ENCODE measurements around the gene FBXO42.

DNA sequence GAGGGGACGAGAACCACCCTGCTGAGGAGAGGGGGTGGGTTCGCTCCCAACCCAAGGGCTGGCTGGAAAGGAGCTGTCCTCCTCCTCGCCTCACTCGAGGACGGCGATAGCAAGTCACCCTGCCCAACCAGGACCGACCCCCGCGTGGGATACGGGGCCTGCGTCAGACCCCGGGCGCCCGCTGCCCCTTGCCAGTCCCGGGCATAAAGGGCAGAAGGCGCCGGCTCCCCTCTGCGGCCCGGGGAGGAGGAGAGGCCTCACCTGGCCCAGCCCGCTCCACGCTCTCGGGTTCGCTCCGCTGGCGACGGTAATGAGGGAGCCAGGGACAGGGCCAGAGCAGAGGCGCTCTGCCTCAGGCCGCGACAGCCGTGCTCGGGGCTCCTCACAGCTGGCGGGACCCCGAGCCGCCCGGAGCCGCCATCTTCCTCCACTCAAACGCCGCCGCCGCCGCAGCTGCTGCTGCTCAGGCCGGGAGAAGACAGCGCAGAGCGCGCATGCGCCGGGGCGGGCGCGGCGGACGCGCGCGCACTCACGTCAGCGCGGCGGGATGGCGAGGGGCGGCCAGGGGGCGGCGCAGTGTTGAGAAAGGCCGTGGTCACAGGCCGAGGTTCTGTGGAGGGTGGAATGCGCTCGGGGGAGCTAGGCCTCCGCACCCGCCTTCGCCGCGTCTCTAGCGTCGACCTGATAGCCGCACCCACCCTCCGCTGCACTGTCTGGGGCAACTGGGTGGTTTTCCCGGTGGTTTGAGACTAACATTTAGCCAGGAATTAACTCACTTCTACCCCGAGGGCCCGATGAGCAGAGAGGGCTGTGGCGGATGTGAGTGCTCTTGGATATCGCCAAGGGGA, at the start of gene FBXO42:
- TF ChIP-seq, protein P1, sequence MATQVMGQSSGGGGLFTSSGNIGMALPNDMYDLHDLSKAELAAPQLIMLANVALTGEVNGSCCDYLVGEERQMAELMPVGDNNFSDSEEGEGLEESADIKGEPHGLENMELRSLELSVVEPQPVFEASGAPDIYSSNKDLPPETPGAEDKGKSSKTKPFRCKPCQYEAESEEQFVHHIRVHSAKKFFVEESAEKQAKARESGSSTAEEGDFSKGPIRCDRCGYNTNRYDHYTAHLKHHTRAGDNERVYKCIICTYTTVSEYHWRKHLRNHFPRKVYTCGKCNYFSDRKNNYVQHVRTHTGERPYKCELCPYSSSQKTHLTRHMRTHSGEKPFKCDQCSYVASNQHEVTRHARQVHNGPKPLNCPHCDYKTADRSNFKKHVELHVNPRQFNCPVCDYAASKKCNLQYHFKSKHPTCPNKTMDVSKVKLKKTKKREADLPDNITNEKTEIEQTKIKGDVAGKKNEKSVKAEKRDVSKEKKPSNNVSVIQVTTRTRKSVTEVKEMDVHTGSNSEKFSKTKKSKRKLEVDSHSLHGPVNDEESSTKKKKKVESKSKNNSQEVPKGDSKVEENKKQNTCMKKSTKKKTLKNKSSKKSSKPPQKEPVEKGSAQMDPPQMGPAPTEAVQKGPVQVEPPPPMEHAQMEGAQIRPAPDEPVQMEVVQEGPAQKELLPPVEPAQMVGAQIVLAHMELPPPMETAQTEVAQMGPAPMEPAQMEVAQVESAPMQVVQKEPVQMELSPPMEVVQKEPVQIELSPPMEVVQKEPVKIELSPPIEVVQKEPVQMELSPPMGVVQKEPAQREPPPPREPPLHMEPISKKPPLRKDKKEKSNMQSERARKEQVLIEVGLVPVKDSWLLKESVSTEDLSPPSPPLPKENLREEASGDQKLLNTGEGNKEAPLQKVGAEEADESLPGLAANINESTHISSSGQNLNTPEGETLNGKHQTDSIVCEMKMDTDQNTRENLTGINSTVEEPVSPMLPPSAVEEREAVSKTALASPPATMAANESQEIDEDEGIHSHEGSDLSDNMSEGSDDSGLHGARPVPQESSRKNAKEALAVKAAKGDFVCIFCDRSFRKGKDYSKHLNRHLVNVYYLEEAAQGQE (IDR thresholded peaks at IDR 0.05; ENCODE audit: unreplicated experiment): no peak
- peak; percentile 32 to 60; a peak in 3 of 4 replicates for TF ChIP-seq CTCF (conservative IDR thresholded peaks at IDR 0.05; ENCODE audit: low read depth in 2 of 2)
- peak; percentile 85 for TF ChIP-seq CREB1 (CRISPR knock-in tag; IDR thresholded peaks at IDR 0.05; ENCODE audit: low read depth)
- no peak for TF ChIP-seq EZH2phosphoT487 (IDR thresholded peaks at IDR 0.05; ENCODE audit: unreplicated experiment)
